ENCODE measurements around the gene MAP2K2. TPM values are rescaled to one million over a fixed set of nuclear protein-coding genes. Genes with fewer than 3 reads are reported as not detected.

The MAP2K2 gene
- total RNA-seq, 1 donor = 233 TPM

DNA sequence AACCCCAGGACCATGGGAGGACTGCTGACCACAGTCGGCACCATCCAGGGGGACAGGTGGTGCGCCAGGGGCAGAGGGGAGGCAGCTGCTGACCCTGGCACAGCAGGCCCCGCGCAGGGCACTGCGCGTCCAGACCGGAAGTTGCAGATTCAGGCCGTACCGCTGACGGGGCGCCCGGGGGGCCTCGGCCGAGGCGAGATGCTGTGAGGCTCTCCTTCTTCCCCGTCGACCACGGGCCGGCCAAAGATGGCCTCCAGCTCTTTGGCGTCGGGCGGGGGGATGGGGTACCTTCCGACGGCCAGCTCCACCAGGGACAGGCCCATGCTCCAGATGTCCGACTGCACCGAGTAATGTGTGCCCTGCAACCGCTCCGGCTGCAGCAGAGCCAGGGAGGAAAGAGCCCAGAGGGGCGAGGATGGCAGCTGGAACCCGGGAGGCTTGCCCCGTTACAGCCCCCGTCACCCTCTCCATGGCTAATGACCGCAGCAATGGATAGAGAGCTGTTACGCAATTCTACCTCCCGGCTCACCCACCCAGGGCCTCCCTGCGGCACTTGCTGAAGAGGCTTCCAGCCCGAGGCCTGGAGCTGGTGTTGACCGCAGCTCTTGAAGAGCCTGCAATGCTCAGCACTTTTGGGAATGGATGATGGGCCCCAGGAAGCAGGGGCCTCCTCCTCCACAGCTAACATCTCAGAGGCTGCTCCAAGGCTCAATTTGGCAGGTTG lies 24.7 kb downstream of the MAP2K2 start:
- H3K36me3 ChIP-seq (ENCODE audit: insufficient read depth, low read length) = peaks cover 44% of the 10 kb centered on the region
- DNase-seq (ENCODE audit: insufficient read length, low spot score, missing footprints) = no peak

DNA sequence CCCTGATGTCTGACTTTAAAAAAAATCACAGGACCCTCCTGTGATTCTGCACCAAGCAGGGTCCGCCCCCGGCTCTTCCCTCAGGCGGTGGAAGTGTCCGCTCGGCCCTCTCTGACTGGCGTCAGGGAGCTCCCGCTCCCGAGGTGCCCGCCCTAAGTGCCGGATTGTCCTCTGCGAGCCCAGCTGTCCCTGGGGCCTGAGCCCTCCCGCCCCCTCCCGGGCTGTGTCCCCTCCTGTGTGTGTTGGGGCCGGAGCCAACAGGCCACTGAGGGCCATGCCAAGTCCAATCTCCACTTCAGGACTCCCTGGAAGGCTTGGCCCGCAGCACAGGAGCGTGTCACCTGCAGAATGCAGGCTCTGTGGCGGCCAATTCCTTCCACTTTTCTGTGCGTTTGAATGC lies 25.4 kb downstream of the MAP2K2 start:
- Histone ChIP-seq H3K36me3 (ENCODE audit: insufficient read depth, low read length) (peaks cover 44% of the 10 kb centered on the region), H3K4me1 (ENCODE audit: insufficient read depth, low read length) (peaks cover 3% of the 10 kb centered on the region), H3K79me2 (ENCODE audit: insufficient read depth, low read length) (no peaks in the 10 kb centered on the region), H3K4me3 (ENCODE audit: insufficient read depth, low read length) (no peak overlapping the region), H3K9me3 (ENCODE audit: low read depth, low read length) (no peaks in the 10 kb centered on the region), H2AFZ (ENCODE audit: low read length) (no peak overlapping the region), H3K27ac (ENCODE audit: low read depth, low read length) (no peak overlapping the region), H3K27me3 (ENCODE audit: insufficient read depth, low read length) (no peaks in the 10 kb centered on the region), H3K4me2 (ENCODE audit: insufficient read depth, low read length) (no peak overlapping the region), H4K20me1 (ENCODE audit: insufficient read depth, low read length) (no peaks in the 10 kb centered on the region)
- no peak for TF ChIP-seq CTCF (IDR thresholded peaks at IDR 0.05; ENCODE audit: extremely low read depth, low read depth, low read length)
- peak; percentile 77 for DNase-seq (ENCODE audit: insufficient read length, low spot score, missing footprints)

More for the DNA sequence above, 24.7 kb downstream of the MAP2K2 start:
- Histone ChIP-seq H3K27ac (ENCODE audit: low read depth, low read length) (no peak overlapping the region), H3K9me3 (ENCODE audit: low read depth, low read length) (no peaks in the 10 kb centered on the region), H3K4me2 (ENCODE audit: insufficient read depth, low read length) (no peak overlapping the region), H3K4me3 (ENCODE audit: insufficient read depth, low read length) (no peak overlapping the region), H3K79me2 (ENCODE audit: insufficient read depth, low read length) (no peaks in the 10 kb centered on the region), H3K27me3 (ENCODE audit: insufficient read depth, low read length) (no peaks in the 10 kb centered on the region), H2AFZ (ENCODE audit: low read length) (no peak overlapping the region), H3K4me1 (ENCODE audit: insufficient read depth, low read length) (peaks cover 3% of the 10 kb centered on the region), H4K20me1 (ENCODE audit: insufficient read depth, low read length) (peaks cover 2% of the 10 kb centered on the region)
- TF ChIP-seq CTCF (IDR thresholded peaks at IDR 0.05; ENCODE audit: extremely low read depth, low read depth, low read length) = no peak

DNA sequence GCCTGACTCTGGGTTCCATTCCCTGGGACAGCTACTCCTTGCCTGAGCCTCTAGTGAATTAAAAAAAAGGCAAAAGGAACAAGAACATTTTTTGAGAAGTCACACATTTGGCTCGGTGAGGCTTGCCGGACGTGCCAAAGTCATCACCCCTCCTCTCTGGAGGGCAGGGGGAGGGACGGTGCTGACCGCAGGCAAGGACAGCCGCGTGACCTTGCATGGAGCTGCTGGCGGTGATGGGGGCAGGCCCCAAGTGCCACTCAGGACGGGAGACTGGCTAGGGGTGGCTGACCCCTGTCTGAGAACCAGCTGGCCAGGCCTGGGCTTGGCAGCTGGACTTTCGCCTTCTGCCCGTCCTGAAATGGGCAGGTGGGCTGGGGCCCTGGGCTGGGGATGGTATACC lies 26.4 kb downstream of the MAP2K2 start:
- H3K4me1 ChIP-seq (ENCODE audit: insufficient read depth, low read length) = peaks cover 3% of the 10 kb centered on the region
- no peak overlapping the region for H2AFZ ChIP-seq (ENCODE audit: low read length)
- DNase-seq (ENCODE audit: insufficient read length, low spot score, missing footprints) = peak; percentile 96
- H3K9me3 ChIP-seq (ENCODE audit: low read depth, low read length) = no peaks in the 10 kb centered on the region
- no peak for TF ChIP-seq CTCF (IDR thresholded peaks at IDR 0.05; ENCODE audit: extremely low read depth, low read depth, low read length)
- H3K36me3 ChIP-seq (ENCODE audit: insufficient read depth, low read length) = peaks cover 37% of the 10 kb centered on the region
- H3K4me2 ChIP-seq (ENCODE audit: insufficient read depth, low read length) = no peak overlapping the region
- H3K79me2 ChIP-seq (ENCODE audit: insufficient read depth, low read length) = no peaks in the 10 kb centered on the region
- no peaks in the 10 kb centered on the region for H4K20me1 ChIP-seq (ENCODE audit: insufficient read depth, low read length)
- no peak overlapping the region for H3K4me3 ChIP-seq (ENCODE audit: insufficient read depth, low read length)
- H3K27me3 ChIP-seq (ENCODE audit: insufficient read depth, low read length) = no peaks in the 10 kb centered on the region
- no peak overlapping the region for H3K27ac ChIP-seq (ENCODE audit: low read depth, low read length)

DNA sequence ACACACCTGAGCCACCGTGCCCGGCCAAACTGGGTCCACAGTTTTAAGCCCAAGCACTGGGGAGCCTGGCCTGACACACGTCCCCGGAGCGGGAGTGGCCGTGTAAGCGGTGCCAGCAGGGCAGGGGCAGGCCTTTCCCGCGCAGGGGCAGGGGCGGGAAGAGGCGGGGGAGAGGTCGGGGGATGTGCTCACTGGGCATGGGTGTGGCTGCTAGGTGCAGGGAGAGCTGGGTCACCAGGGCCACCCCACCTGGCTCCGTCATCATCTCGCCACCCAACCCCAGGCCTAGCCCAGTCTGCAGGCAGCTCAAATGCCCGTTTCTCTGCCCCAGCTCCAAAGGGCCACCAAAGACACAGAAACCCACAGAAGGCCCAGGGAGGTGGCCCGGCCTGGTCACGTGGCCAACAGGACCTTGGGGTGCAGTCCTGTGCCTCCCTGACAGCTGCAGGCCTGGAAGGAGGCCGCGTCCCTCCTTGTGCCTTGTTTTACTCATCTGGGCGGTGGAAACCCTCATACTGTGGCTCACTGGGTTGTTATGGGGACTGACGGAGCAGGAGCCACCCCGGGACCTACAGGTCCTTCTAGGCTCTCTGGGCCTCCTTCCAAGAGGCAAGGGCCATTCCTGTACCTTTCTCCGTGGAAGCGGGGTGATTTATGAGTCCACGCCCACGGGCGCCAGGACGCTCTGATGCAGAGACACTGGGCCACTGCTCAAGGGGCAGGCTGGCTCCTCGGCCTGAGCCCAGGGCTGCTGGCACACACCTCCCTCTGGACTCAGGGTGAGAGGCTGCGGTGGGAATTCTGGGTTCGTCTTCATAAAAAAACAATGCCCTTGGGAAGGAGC lies 27.7 kb downstream of the MAP2K2 start:
- no peaks in the 10 kb centered on the region for H3K9me3 ChIP-seq (ENCODE audit: low read depth, low read length)
- no peak overlapping the region for H3K4me3 ChIP-seq (ENCODE audit: insufficient read depth, low read length)
- H4K20me1 ChIP-seq (ENCODE audit: insufficient read depth, low read length) = no peaks in the 10 kb centered on the region
- peak; percentile 65 for DNase-seq (ENCODE audit: insufficient read length, low spot score, missing footprints)
- no peaks in the 10 kb centered on the region for H3K79me2 ChIP-seq (ENCODE audit: insufficient read depth, low read length)
- H3K36me3 ChIP-seq (ENCODE audit: insufficient read depth, low read length) = peaks cover 24% of the 10 kb centered on the region
- H3K27ac ChIP-seq (ENCODE audit: low read depth, low read length) = no peak overlapping the region
- TF ChIP-seq CTCF (IDR thresholded peaks at IDR 0.05; ENCODE audit: extremely low read depth, low read depth, low read length) = no peak
- peaks cover 3% of the 10 kb centered on the region for H3K4me1 ChIP-seq (ENCODE audit: insufficient read depth, low read length)
- no peaks in the 10 kb centered on the region for H3K27me3 ChIP-seq (ENCODE audit: insufficient read depth, low read length)
- H3K4me2 ChIP-seq (ENCODE audit: insufficient read depth, low read length) = no peak overlapping the region
- no peak overlapping the region for H2AFZ ChIP-seq (ENCODE audit: low read length)

All from osteoblast (primary cell).